HG03575 (cell line): Measurements from ENCODE around the gene RASL10A.

Experiments
- ATAC-seq: cut with Tn5 transposase; IDR thresholded peaks from one replicate; pipeline ENCODE4 v1.9.1; 2021; ENCODE audit not compliant: unreplicated experiment, insufficient number of reproducible peaks, low FRiP score; ENCODE audit errors: extremely low read depth

RASL10A gene

GRCh38 chr22:29326481-29326880, 11.0 kb upstream of the RASL10A start:
- ATAC-seq, result no peak

- no peak for ATAC-seq
These were observed 10.4 kb upstream of the RASL10A start for GRCh38 chr22:29325785-29326315.

- ATAC-seq, result no peak
These were observed 9.9 kb upstream of the RASL10A start for GRCh38 chr22:29325356-29325755.

GRCh38 chr22:29323641-29324040, 8.1 kb upstream of the RASL10A start:
- no peak for ATAC-seq

GRCh38 chr22:29320546-29320945, 5.0 kb upstream of the RASL10A start:
- no peak for ATAC-seq

DNA sequence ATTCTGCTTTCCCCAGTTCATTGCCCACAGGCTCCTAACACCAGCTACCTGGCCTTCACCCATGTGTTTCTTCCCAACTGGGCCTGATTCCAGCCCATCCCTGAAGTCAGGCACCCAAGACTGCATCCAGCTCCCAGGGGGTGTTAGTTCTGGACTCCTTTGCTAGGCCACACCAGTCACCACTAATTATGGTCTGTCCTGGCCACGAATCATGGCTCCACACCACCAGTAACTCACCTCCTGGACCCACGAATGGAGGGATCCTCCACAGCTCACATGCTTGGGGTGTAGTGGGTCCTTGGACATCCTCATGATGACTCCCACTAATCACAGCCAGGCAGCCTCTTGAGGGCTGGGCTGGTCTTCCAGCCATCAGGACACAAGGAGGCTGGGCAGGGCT, 3.6 kb upstream of the RASL10A start:
- no peak for ATAC-seq

DNA sequence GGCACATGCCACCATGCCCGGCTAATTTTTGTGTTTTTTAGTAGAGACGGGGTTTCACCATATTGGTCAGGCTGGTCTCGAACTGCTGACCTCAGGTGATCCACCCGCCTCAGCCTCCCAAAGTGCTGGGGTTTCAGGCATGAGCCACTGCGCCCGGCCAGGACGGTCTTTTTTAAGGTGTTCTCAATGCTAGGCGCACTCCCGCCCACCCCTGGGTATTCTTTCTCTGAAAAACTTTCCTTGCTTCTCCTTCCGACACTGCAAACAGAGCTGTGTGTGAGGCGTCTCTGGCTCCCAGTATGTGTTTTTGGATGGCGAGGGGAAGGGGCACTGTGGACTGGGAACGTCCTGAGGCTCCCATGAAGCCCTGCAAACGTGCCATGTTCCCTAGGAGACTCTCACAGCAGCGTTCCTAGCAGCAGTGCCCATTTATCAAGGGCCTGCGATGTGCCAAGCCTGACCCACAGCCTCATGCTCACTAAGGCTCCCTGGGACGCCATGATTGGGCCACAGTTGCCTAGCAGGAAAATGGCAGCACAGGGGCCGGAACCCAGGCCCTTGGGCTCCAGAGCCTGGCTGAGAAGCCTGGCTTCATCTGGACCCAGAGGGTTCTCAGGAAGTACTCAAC, 2.4 kb upstream of the RASL10A start:
- no peak for ATAC-seq

DNA sequence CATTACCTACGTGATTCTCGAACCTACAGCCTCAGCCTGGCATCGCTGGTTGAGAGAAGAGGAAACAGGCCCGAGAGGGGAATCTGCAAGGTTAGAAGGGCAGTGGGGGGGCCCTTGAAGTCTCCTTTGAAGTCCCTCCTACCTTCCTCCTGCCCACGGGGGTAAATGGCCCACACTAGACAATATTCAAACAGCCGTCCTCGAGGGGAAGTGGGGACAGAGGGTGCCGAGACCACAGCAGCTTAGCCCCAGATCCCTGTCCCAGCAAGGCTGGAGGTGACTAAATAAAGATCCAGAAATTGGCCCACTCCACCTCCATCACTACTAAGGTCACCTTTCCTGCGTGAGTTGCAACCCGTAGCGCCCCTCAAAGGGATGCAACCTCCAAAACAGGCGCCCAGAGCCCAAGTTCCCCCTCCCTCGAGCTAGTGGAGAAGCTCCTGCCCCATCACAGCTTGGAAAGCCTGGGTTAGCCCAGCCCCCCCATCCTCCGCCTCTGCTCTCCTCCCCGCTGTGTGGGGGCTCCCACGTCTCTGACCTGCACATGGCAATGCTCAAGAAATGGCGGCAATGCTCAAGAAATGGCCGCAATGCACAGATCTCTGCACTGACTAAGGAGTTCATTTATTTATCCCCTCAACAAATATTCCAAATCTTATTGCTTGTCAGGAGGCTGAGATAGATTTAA, 788 bp upstream of the RASL10A start:
- ATAC-seq, result no peak

GRCh38 chr22:29314537-29315285, 786 bp downstream of the RASL10A start:
- ATAC-seq, result no peak

GRCh38 chr22:29313576-29314466, 1.7 kb downstream of the RASL10A start:
- no peak for ATAC-seq

DNA sequence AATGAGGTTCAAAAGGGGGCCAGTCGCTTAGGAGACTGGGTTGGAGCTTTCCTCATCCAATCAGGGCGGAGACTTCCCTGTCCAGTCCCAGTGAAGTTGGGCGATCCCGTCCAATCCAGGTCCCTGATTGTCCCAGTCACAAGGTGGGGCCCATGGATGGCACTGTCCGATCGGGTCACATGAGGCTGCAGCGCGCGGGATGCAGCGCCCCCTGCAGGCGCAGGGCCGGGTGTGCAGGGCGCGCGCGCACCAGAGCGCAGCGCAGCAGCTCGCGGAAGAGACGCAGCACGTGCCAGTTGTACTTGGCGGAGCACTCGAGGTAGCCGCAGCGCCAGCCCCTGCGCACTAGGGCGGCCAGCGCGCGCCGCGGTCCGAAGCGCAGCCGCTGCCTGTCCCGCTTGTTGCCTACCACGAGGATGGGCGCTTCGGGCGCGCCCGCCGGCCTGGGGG, 2.3 kb downstream of the RASL10A start:
- no peak for ATAC-seq

DNA sequence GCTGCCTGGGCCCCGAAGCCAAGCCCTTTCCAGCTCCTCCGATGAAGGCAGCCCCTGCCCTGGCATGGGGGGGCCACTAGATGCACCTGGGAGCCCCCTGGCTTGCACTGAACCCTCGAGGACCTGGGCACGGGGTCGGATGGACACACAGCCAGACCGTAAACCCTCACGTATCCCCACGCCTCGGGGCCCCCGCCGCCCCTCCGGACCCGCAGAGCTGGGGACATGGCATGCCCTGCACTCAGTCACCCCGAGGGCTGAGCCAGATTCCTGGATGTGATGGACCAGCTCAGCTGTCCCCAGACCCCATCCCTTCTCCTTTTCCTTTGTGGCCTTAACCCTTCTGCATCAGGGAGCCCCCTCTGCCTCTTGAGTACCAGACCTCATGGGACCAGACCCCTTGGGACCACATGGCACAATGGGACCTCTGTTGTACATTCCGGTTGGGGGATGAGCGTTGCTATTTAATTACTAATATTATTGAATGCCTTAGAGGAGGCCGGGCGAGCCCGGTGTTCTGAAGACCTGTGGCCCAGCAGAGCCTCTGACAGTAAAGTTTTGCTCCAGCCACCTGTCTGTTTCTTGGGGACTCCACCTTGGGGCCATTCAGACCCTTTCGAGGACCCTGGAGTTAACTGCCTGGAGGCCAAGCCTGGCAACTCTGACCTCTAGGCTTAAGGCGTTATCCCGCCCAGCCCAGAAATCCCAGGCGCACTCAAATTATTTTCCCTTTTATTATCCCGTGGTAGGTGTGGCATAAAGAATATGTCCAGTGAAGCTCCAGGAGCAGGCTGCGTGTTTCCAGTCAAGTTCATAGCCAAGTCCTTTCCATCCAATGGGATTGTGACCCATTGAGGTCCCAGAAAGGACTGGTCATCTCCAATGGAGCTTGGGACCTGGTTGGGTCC, 3.0 kb downstream of the RASL10A start:
- ATAC-seq, result no peak

- no peak for ATAC-seq
These were observed 3.9 kb downstream of the RASL10A start for GRCh38 chr22:29311464-29312217.

DNA sequence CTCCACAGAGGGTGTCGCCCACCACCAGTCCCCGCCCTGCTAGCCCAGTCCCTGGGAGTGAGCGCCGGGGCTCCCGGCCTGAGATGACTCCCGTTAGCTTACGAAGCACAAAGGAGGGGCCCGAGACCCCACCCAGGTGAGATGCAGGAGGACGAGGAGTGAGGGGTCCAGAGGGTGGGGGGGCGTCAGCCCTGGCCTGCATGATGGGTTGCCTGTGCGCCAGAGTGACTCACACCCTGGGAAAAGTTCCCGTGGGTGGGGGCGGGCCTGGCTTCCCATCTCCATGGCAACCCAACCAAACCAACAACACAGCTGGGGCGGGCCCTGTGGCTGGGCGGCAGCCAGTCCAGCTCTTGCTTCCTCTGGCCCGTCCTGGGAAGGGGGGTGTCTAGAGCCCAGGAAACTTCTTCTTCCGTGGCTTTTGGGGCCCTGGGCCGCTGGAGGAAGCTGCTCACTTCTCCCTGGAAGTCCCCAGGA, 4.6 kb downstream of the RASL10A start:
- no peak for ATAC-seq

GRCh38 chr22:29310065-29310862, 5.2 kb downstream of the RASL10A start:
- no peak for ATAC-seq

DNA sequence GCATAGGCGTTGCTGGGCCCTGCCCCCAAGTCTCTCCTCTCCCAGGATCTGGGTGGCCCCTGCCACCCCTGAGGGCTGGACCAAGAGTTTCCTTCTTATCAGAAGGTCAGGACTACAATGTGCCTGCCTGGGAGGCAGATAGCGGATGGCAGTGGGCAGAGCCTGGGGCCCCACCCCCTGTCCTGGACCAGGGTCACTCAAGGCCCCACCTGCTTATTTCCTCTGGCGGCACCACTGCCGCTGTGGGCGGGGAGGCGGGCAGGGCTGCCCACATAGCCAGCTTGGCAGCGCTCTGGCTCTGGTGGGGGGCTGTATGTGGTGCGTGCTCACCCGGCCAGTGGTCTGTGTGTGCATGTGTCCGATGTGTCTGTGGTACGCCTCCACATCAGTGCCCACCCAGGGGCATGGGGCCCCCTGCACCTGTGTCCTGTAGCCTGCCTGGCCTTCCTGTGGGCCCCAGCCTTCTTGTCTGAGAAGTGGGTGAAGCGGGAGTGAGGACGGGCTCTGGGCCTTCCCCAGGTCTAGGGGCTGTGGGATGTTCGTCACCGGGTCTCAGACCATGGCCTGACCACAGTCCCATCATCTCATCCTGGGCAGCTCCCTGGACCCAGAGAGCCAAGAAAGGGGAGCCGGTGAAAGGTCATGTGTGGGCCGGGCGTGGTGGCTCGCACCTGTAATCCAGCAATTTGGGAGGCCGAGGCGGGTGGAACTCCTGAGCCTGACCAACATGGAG, 6.0 kb downstream of the RASL10A start:
- no peak for ATAC-seq
